ENCODE measurements around the gene ZNF492. TPM values are rescaled to one million over a fixed set of nuclear protein-coding genes. Genes with fewer than 3 reads are reported as not detected.

The ZNF492 gene
- total RNA-seq, 6 experiments from 2014 or later = 0.07 TPM; not detected in 5

- no peak overlapping the region for H3K27ac Mint-ChIP-seq
- H3K4me1 Mint-ChIP-seq (ENCODE audit: low read depth) = no peaks in the 10 kb centered on the region
- no peak overlapping the region for H3K4me3 Mint-ChIP-seq
- no peaks in the 10 kb centered on the region for H3K36me3 Mint-ChIP-seq (ENCODE audit: low read depth)
- no peak for TF ChIP-seq CTCF (IDR thresholded peaks at IDR 0.05)
- no peak for DNase-seq
- H3K27me3 Mint-ChIP-seq (ENCODE audit: insufficient read depth) = no peaks in the 10 kb centered on the region; the same call in 1 of the 2 replicates
- peaks cover 26% of the 10 kb centered on the region for H3K9me3 Mint-ChIP-seq
Measured at GRCh38 chr19:22708983-22709382, 74.9 kb downstream of the ZNF492 start.

Other genes starting within 250 kb of the ZNF492 start
- not detected for gene ZNF98, start 212.0 kb upstream of the ZNF492 start, total RNA-seq (2021; fragmentation: NEBNext Ultra II Directional; extraction: Animal tissue kit (Norgen Biotek cat#: 25700))
- not detected for gene ZNF99, start 149.8 kb downstream of the ZNF492 start, total RNA-seq (2021; fragmentation: NEBNext Ultra II Directional; extraction: Animal tissue kit (Norgen Biotek cat#: 25700))
- not detected for gene ZNF723, start 198.0 kb downstream of the ZNF492 start, total RNA-seq (2021; fragmentation: NEBNext Ultra II Directional; extraction: Animal tissue kit (Norgen Biotek cat#: 25700))

Data from HFFc6 (cell line).